K562 (cell line): Measurements from ENCODE around the gene TMEM267. TPM values are rescaled to one million over a fixed set of nuclear protein-coding genes. Genes with fewer than 3 reads are reported as not detected.
A peak's percentile ranks its signal among the peaks of the same experiment; 100 is the strongest.

Source experiments
- ATAC-seq: fragments of 200-7000 bp; cut with Tn5 transposase; 3 replicates; pipeline ENCODE4 v1.9.1; 2020; ENCODE audit warnings: moderate library complexity
- Bru-seq: library from RNA; stranded (reverse); fragments of 400-500 nt; gene quantifications from one replicate; lab custom pipeline; 2021; lab: Mats Ljungman, UMichigan
- BruChase-seq, 2 experiments: library from RNA; stranded (reverse); fragments of 400-500 nt; gene quantifications; one replicate each; lab custom pipeline; 2021; lab: Mats Ljungman, UMichigan
- BruUV-seq: library from RNA; stranded (reverse); fragments of 400-500 nt; replicated peaks from 2 replicates; lab custom pipeline; 2021; lab: Mats Ljungman, UMichigan
- CTCF ChIA-PET: fragments of 300-600 bp; formaldehyde crosslinking; extraction: SDS; loops from one replicate; lab custom pipeline; 2021; ENCODE audit warnings: low intra/inter-chr PET ratio; lab: Yijun Ruan, JAX
- POLR2A ChIA-PET: fragments of 300-600, 350-650 bp; sonication (Branson Sonifier 250); formaldehyde crosslinking; extraction: SDS; loops from one replicate; lab custom pipeline; 2021; ENCODE audit warnings: antibody characterized with exemption, inconsistent platforms; lab: Yijun Ruan, JAX
- DNase-seq, 4 experiments: peaks; one replicate each; pipeline versions ENCODE4 v3.0.0 to v3.0.0-alpha.2; 2011 to 2018; ENCODE audit warnings: low spot score in 3 of 4, mixed read lengths in 3 of 4; ENCODE audit errors: extremely low read depth in 1 of 4
- FAIRE-seq: peaks from 2 replicates; lab custom pipeline; 2011; peaks lifted over from hg19 to GRCh38; lab: Jason Lieb, UNC
- H2AFZ ChIP-seq: 2 replicates; pipeline ENCODE4 v1.6.0; 2011; ENCODE audit warnings: low read depth, low read length, control low read depth, inconsistent platforms
- H3K27ac ChIP-seq: fragments of 200-600 bp; 3 replicates; pipeline ENCODE4 v1.8.0; 2011; ENCODE audit warnings: low read depth, mild to moderate bottlenecking, control low read depth, inconsistent platforms, low read length, moderate library complexity, mixed read lengths; ENCODE audit errors: extremely low read depth
- H3K27me3 ChIP-seq, 2 experiments: fragments of 300-600 bp in 1 of 2; 2 replicates in 1 of 2; 3 replicates in 1 of 2; pipeline versions ENCODE4 v1.6.0 to v1.8.0; 2011; ENCODE audit warnings: inconsistent platforms in 2 of 2, low read length in 2 of 2, mild to moderate bottlenecking in 1 of 2, mixed read lengths in 1 of 2, moderate library complexity in 1 of 2; ENCODE audit not compliant: control insufficient read depth in 2 of 2, insufficient read depth in 2 of 2
- H3K36me3 ChIP-seq: fragments of 300-600 bp; 3 replicates; pipeline ENCODE4 v1.8.0; 2011; ENCODE audit warnings: mild to moderate bottlenecking, low read length, inconsistent platforms; ENCODE audit not compliant: control insufficient read depth, insufficient read depth
- H3K4me1 ChIP-seq, 2 experiments: fragments of 200-600 bp in 1 of 2; replicated peaks in 1 of 2; 2 replicates in 1 of 2; 3 replicates in 1 of 2; pipeline versions ENCODE4 v1.5.1 to v1.8.0; 2011; ENCODE audit warnings: inconsistent platforms in 2 of 2, low read length in 2 of 2, mild to moderate bottlenecking in 1 of 2, mixed read lengths in 1 of 2, moderate library complexity in 1 of 2; ENCODE audit not compliant: control insufficient read depth in 2 of 2, insufficient read depth in 2 of 2
- H3K4me2 ChIP-seq: 2 replicates; pipeline ENCODE4 v1.6.1; 2011; ENCODE audit warnings: low read length, control low read depth, inconsistent platforms, mixed read lengths; ENCODE audit not compliant: insufficient read depth
- H3K4me3 ChIP-seq: fragments of 200-600 bp; sonication (generic), shearing (Covaris generic); 2 replicates; pipeline ENCODE4 v1.5.1; 2016; ENCODE audit warnings: control low read depth, inconsistent platforms
- H3K79me2 ChIP-seq: fragments of 200-600 bp; 3 replicates; pipeline ENCODE4 v1.8.0; 2011; ENCODE audit warnings: low read length, inconsistent platforms; ENCODE audit not compliant: control insufficient read depth, insufficient read depth
- H3K9ac ChIP-seq, 2 experiments: 2 replicates each; pipeline versions ENCODE4 v1.6.0 to v1.6.1; 2011; ENCODE audit warnings: low read depth in 2 of 2, low read length in 2 of 2, control low read depth in 1 of 2, inconsistent platforms in 1 of 2, mild to moderate bottlenecking in 1 of 2, mixed read lengths in 1 of 2; ENCODE audit not compliant: insufficient read depth in 1 of 2
- H3K9me1 ChIP-seq: one replicate; pipeline ENCODE4 v1.6.0; 2011; ENCODE audit warnings: inconsistent platforms, mild to moderate bottlenecking, low read length, moderate library complexity; ENCODE audit not compliant: control insufficient read depth, insufficient read depth
- H3K9me3 ChIP-seq: replicated peaks from 2 replicates; pipeline ENCODE4 v1.5.1; 2011; ENCODE audit warnings: low read depth, low read length, inconsistent platforms; ENCODE audit not compliant: control insufficient read depth, insufficient read depth
- H4K20me1 ChIP-seq: replicated peaks from 2 replicates; pipeline ENCODE4 v1.6.1; 2011; ENCODE audit warnings: low read length, inconsistent platforms, mixed read lengths; ENCODE audit not compliant: control insufficient read depth, insufficient read depth
- BRCA1 ChIP-seq, 2 experiments: fragments of 450-650 bp in 1 of 2; sonication (generic) in 1 of 2; formaldehyde crosslinking in 1 of 2; IDR thresholded peaks; 2 replicates each; pipeline versions ENCODE4 v1.5.0 to v1.6.1; 2017 to 2020; ENCODE audit warnings: mild to moderate bottlenecking in 1 of 2, missing genetic modification reagents in 1 of 2
- POLR2AphosphoS5 ChIP-seq: IDR thresholded peaks from 2 replicates; pipeline ENCODE4 v1.6.1; 2011; ENCODE audit warnings: mild to moderate bottlenecking, low read depth, low read length, moderate library complexity; ENCODE audit not compliant: control insufficient read depth, insufficient read depth
- TCFL5 ChIP-seq: fragments of 250-450 bp; sonication (Bioruptor Pico); conservative IDR thresholded peaks from 2 replicates; pipeline ENCODE4 v1.6.1; 2021; ENCODE audit warnings: mild to moderate bottlenecking, moderate library complexity, matching md5 sums
- ZBTB49 ChIP-seq: sonication (generic); formaldehyde crosslinking; IDR thresholded peaks from 2 replicates; pipeline ENCODE4 v1.8.0; 2022; ENCODE audit warnings: missing genetic modification reagents, mild to moderate bottlenecking, borderline replicate concordance
- ZNF263 ChIP-seq: sonication (generic); formaldehyde crosslinking; IDR thresholded peaks from 2 replicates; pipeline ENCODE4 v1.8.0; 2022; ENCODE audit warnings: mild to moderate bottlenecking, missing genetic modification reagents, borderline replicate concordance
- ZNF699 ChIP-seq: fragments of 250-450 bp; sonication (Bioruptor Pico); IDR thresholded peaks from 2 replicates; pipeline ENCODE4 v1.8.0; 2021; ENCODE audit warnings: mild to moderate bottlenecking, moderate library complexity; ENCODE audit not compliant: insufficient replicate concordance
- WGBS: fragments of 100-300 bp; shearing (Covaris generic); methylation state at CpG from one replicate; pipeline ENCODE4 v1.1.6; 2016; ENCODE audit warnings: low coverage, mixed read lengths; ENCODE audit not compliant: insufficient coverage; ENCODE audit errors: missing lambda C conversion rate; 5-methylcytosine and 5-hydroxymethylcytosine counted together
- in situ Hi-C: fragments of 300-500 bp; cut with MboI; formaldehyde crosslinking; loops from 4 replicates; pipeline ENCODE4 v1.15.0; 2018; ENCODE audit warnings: inconsistent platforms, mixed read lengths
- intact Hi-C: fragments of 100-400 bp; cut with micrococcal nuclease; formaldehyde crosslinking; loops from 2 replicates; pipeline ENCODE4 v1.14.2; 2022
- long read RNA-seq, 3 experiments: library from polyadenylated mRNA in 2 of 3; library from RNA in 1 of 3; unstranded in 2 of 3; stranded (forward) in 1 of 3; transcript quantifications; one replicate each; pipeline ENCODE4 v2.0.0, GENCODE V29; 2019 to 2022
- polyA minus RNA-seq, 3 experiments: library from RNA; depleted of rRNA, polyadenylated mRNA; stranded (reverse); fragments of >200 nt; gene quantifications; 2 replicates each; pipeline ENCODE4 v1.2.3, GENCODE V29; 2011
- polyA plus RNA-seq, 8 experiments: library from polyadenylated mRNA; depleted of rRNA in 4 of 8; stranded (reverse) in 5 of 8; unstranded in 3 of 8; fragments of >200 nt; fragmentation: Nextera tagmentation in 2 of 8; fragmentation: Illumina TruSeq in 1 of 8; extraction: Ambion mirVana in 2 of 8; extraction: Trizol in 1 of 8; gene quantifications; 2 replicates each; pipeline versions ENCODE4 v1.2.1 to v1.2.3, GENCODE V29; 2011 to 2014; ENCODE audit warnings: inconsistent platforms in 1 of 8, missing spikeins in 1 of 8
- total RNA-seq, 7 experiments: library from RNA; depleted of rRNA in 6 of 7; stranded (reverse); fragments of >200 nt in 6 of 7; fragmentation: Illumina TruSeq in 2 of 7; extraction: Trizol in 2 of 7; gene quantifications; 2 replicates each; pipeline versions ENCODE4 v1.2.1 to v1.2.3, GENCODE V29; 2011 to 2021; ENCODE audit warnings: low replicate concordance in 1 of 7
- TF ChIP-seq, protein P1 (sequence below): sonication (generic); formaldehyde crosslinking; IDR thresholded peaks from 2 replicates; pipeline ENCODE4 v1.8.0; 2022; ENCODE audit warnings: missing genetic modification reagents, mild to moderate bottlenecking, borderline replicate concordance

Gene TMEM267
- total RNA-seq (2011; cell fraction: chromatin; rRNA removed; ENCODE audit: low replicate concordance), result 16.8 and 49.2 TPM in 2 replicates
- total RNA-seq (2011; cell fraction: nucleolus; rRNA removed), result 7.2 and 8.0 TPM in 2 replicates
- total RNA-seq (2011; cell fraction: nucleoplasm; rRNA removed), result 20.4 and 22.3 TPM in 2 replicates
- 8.1 and 11.3 TPM in 2 replicates for total RNA-seq (2014; rRNA removed)
- 17.8 and 21.2 TPM in 2 replicates for total RNA-seq (2014; rRNA removed; fragmentation: Illumina TruSeq; extraction: Trizol)
- 12.1 and 13.3 TPM in 2 replicates for total RNA-seq (2015; rRNA removed; fragmentation: Illumina TruSeq; extraction: Trizol)
- 19.3 and 19.9 TPM in 2 replicates for total RNA-seq (2021)
- 29.1 and 31.9 TPM in 2 replicates for polyA plus RNA-seq (2011; rRNA removed)
- 4.6 and 13.5 TPM in 2 replicates for polyA plus RNA-seq (2011; cell fraction: cytosol; rRNA removed)
- polyA plus RNA-seq (2011; cell fraction: nucleus; rRNA removed), result 20.1 and 30.5 TPM in 2 replicates
- polyA plus RNA-seq (2012), result 15.9 and 25.5 TPM in 2 replicates
- polyA plus RNA-seq (2014; fragmentation: Illumina TruSeq; extraction: Trizol), result 15.4 and 17.0 TPM in 2 replicates
- 10 to 100 TPM; 51.1 to 61.1 TPM for polyA plus RNA-seq (2014; fragmentation: Nextera tagmentation; extraction: Ambion mirVana)
- 13.2 and 19.1 TPM in 2 replicates for polyA plus RNA-seq (2014; rRNA removed)
- 35.3 and 41.3 TPM in 2 replicates for polyA minus RNA-seq (2011; rRNA and poly(A)+ RNA removed)
- 6.4 and 6.7 TPM in 2 replicates for polyA minus RNA-seq (2011; cell fraction: cytosol; rRNA and poly(A)+ RNA removed)
- 5.0 and 7.0 TPM in 2 replicates for polyA minus RNA-seq (2011; cell fraction: nucleus; rRNA and poly(A)+ RNA removed)
- percentile 92 among the genes with signal in this experiment for Bru-seq, nascent RNA
- percentile 94 among the genes with signal in this experiment for BruChase-seq, experiment 1, labeled RNA remaining after a 2-hour chase
- BruChase-seq, experiment 2, labeled RNA remaining after a 6-hour chase, result percentile 89 among the genes with signal in this experiment
- long read RNA-seq, experiment 1, transcript TMEM267-203 (4 exons, 736 nt), result minor isoform, 7 of 87 reads
- long read RNA-seq, experiment 1, transcript TMEM267-201 (3 exons, 2,338 nt), result major isoform, 41 of 87 reads
- long read RNA-seq, experiment 1, partial matches to known transcripts, result 7 of 87 reads
- long read RNA-seq, experiment 1, other reads (novel, unspliced or antisense), result 24 of 87 reads
- long read RNA-seq, experiment 2, partial matches to known transcripts, result 1 of 6 reads
- long read RNA-seq, experiment 2, other reads (novel, unspliced or antisense), result 4 of 6 reads
- long read RNA-seq, experiment 3, transcript TMEM267-201 (3 exons, 2,338 nt), result major isoform, 9 of 20 reads
- long read RNA-seq, experiment 3, partial matches to known transcripts, result 1 of 20 reads
- long read RNA-seq, experiment 3, other reads (novel, unspliced or antisense), result 9 of 20 reads

DNA sequence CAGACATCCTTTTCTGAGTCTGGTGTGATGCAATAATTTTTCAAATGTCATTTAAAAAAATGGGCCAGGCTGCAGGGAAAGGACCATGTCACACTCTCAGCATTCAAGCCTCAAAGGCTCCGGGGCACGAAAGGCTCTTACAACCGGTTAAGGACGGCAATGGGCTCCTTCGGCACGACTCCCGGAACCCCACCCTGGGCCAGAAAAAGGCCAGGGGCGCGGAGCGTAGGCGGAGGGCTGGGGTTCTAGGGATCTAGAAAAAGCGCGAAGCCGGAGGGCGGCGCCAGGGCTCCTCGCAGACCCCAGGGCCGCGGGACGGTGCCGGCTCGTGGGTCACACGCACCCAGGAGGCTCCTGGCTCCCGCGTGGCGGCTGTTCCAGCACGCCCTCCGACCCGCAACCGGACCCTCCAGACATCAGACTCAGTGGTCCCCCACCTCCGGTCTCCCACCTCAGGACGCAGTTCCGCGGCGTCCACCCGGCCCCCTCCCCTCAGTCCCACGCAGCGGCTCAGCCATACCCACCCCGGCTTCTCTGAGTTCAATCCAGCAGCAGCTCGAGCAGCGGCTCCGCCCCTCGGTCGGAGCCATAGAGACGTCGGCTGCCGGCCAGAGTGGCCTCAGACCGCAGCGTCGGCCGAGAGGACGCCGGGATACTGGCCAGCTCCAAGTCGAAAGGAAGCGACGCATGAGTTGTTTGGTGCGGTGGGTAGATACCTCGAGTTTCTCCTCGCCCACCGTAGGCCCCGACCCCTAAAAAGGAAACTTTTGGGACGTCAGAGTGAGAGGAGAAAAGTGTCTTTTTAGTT is at the start of gene TMEM267:
TSS of gene TMEM267 (minus strand) at position 568 of the 808 bp plus-strand sequence. CDS start 29,896 bp downstream, outside the sequence.
- WGBS, result 1% methylated on average over 60 of the region's 62 CpGs
- Histone ChIP-seq H3K9ac (peak within 1 kb of the TSS; percentile 94 to 97), H3K27ac (peak within 1 kb of the TSS; percentile 92), H3K4me1 (peaks cover 6 to 8% of the 10 kb centered on the region in 2 experiments; a peak in 3 of 5 replicates), H3K4me3 (peak within 1 kb of the TSS; percentile 73), H3K36me3 (peaks cover 11% of the 10 kb centered on the region; the same call in 1 of the 3 replicates), H3K27me3 (no peaks in the 10 kb centered on the region), H4K20me1 (no peaks in the 10 kb centered on the region), H3K9me1 (no peaks in the 10 kb centered on the region), H2AFZ (peak within 1 kb of the TSS; percentile 96), H3K79me2 (peaks cover 44% of the 10 kb centered on the region), H3K4me2 (peak within 1 kb of the TSS; percentile 91), H3K9me3 (0 out of 2 replicates have a peak, but pooled peaks cover 1% of the 10 kb centered on the region)
- BruUV-seq, result no TSS peak
- ATAC-seq, result peak; percentile 95
- ChIA-PET CTCF (interaction anchor here (0.6 to 1.0 kb wide), 2 partner anchors 74 to 410 kb away, joined by 3 to 4 read pairs; partner anchors contain the start of gene PAIP1), POLR2A (interaction anchor here (0.6 to 4.2 kb wide), 51 partner anchors 8 to 756 kb away, joined by 3 to 43 read pairs (median 5); partner anchors contain the start of genes C5orf34, CCL28, HMGCS1 and NNT)
- in situ Hi-C loops, result no loop called here
- intact Hi-C loops, result loop anchor here (1.0 to 10.0 kb wide), 8 partner anchors 32 to 443 kb away; partner anchors contain the start of genes ANXA2R, C5orf34 and NNT
- DNase-seq, result peak; percentile 88 to 98 (median 90)
- FAIRE-seq, result peak; percentile 91
- TF ChIP-seq ZBTB49 (CRISPR knock-in tag) (no peak), POLR2AphosphoS5 (peak; percentile 94), ZNF699 (no peak), ZNF263 (CRISPR knock-in tag) (no peak), BRCA1 (IDR thresholded peaks at IDR 0.05) (no peak), BRCA1 (CRISPR knock-in tag; IDR thresholded peaks at IDR 0.05) (no peak), TCFL5 (CRISPR knock-in tag) (0 out of 2 replicates have a peak, but pooled peaks have one; percentile 11)
- TF ChIP-seq, protein P1, sequence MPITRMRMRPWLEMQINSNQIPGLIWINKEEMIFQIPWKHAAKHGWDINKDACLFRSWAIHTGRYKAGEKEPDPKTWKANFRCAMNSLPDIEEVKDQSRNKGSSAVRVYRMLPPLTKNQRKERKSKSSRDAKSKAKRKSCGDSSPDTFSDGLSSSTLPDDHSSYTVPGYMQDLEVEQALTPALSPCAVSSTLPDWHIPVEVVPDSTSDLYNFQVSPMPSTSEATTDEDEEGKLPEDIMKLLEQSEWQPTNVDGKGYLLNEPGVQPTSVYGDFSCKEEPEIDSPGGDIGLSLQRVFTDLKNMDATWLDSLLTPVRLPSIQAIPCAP, result no peak
